Measurements from ENCODE around the gene BCKDHA.
"Not testable (repeated sequence)": the region's sequence is repeated elsewhere in the genome, so short reads cannot be mapped to it uniquely, and the experiment has no call there.

Gene BCKDHA

GRCh38 chr19:41377977-41378709 lies 19.5 kb upstream of the BCKDHA start:
- peak; percentile 74 for DNase-seq (ENCODE audit: extremely low read depth, insufficient read length)
- no peaks in the 10 kb centered on the region; the same call in 1 of the 2 replicates for H3K36me3 ChIP-seq (ENCODE audit: control insufficient read depth, insufficient read depth, low read length)
- peak; percentile 62 for TF ChIP-seq CTCF (IDR thresholded peaks at IDR 0.05; ENCODE audit: insufficient read depth, low read length, poor library complexity, severe bottlenecking)
- no peaks in the 10 kb centered on the region for H3K27me3 ChIP-seq (replicated peaks; ENCODE audit: control insufficient read depth, insufficient read depth, low read length)
- H3K4me3 ChIP-seq (replicated peaks; ENCODE audit: low read depth, low read length): no peak overlapping the region

- not testable (repeated sequence) for H3K36me3 ChIP-seq (ENCODE audit: control insufficient read depth, insufficient read depth, low read length); DNase-seq (ENCODE audit: extremely low read depth, insufficient read length); H3K27me3 ChIP-seq (replicated peaks; ENCODE audit: control insufficient read depth, insufficient read depth, low read length); H3K4me3 ChIP-seq (replicated peaks; ENCODE audit: low read depth, low read length)
These were observed 16.1 kb upstream of the BCKDHA start for GRCh38 chr19:41381536-41381935.

- TF ChIP-seq CTCF (IDR thresholded peaks at IDR 0.05; ENCODE audit: insufficient read depth, low read length, poor library complexity, severe bottlenecking): no peak
- no peak for DNase-seq (ENCODE audit: extremely low read depth, insufficient read length)
- H3K4me3 ChIP-seq (replicated peaks; ENCODE audit: low read depth, low read length): no peak overlapping the region
- no peaks in the 10 kb centered on the region for H3K27me3 ChIP-seq (replicated peaks; ENCODE audit: control insufficient read depth, insufficient read depth, low read length)
- peaks cover 6% of the 10 kb centered on the region for H3K36me3 ChIP-seq (ENCODE audit: control insufficient read depth, insufficient read depth, low read length)
These were observed 13.3 kb upstream of the BCKDHA start for GRCh38 chr19:41384351-41384750.

DNA sequence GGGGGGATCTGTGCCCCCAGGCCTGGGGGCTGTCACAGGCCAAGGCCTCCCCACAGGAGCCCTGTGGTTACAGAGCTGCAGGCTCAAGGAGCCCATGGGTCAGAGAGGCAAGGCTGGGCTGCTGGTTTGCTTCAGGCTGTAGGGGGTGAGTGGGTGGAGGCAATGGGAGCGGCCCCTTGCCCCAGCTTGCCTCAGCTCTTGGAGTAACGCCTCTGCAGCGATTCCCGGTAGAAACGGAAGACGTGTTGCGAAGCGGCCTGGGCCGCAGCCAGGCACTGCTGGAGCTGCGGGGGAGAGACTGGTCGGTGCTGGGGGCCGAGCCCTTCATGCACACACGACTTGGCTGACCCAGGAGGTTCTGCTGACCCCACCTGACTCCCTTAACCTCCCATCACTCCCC lies 11.2 kb upstream of the BCKDHA start:
- TF ChIP-seq CTCF (IDR thresholded peaks at IDR 0.05; ENCODE audit: insufficient read depth, low read length, poor library complexity, severe bottlenecking): no peak
- DNase-seq (ENCODE audit: extremely low read depth, insufficient read length): no peak

DNA sequence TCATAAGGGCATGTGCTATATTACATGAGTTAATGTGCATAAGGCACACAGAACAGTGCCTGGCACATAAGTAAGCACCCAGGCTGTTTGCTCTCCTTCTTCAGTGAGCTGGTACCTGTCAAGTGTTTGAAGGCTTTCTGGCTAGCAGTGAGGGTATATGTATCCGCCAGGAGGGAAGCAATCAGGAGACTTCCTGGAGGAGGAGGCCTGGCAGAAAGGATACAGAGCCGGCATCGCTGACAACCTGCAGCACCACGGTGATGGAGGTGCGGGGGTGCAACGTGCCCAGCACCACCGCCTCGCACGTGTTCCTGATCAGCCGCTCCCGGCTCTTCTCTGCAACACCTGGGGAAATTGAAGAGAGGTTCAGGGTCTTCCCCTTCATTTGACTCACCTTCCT lies 6.0 kb upstream of the BCKDHA start:
- no peak for DNase-seq (ENCODE audit: extremely low read depth, insufficient read length)
- no peak overlapping the region for H3K4me3 ChIP-seq (replicated peaks; ENCODE audit: low read depth, low read length)
- no peaks in the 10 kb centered on the region for H3K27me3 ChIP-seq (replicated peaks; ENCODE audit: control insufficient read depth, insufficient read depth, low read length)
- peaks cover 26% of the 10 kb centered on the region for H3K36me3 ChIP-seq (ENCODE audit: control insufficient read depth, insufficient read depth, low read length)
- TF ChIP-seq CTCF (IDR thresholded peaks at IDR 0.05; ENCODE audit: insufficient read depth, low read length, poor library complexity, severe bottlenecking): no peak

More for the DNA sequence above, 11.2 kb upstream of the BCKDHA start:
- peaks cover 17% of the 10 kb centered on the region for H3K36me3 ChIP-seq (ENCODE audit: control insufficient read depth, insufficient read depth, low read length)
- H3K4me3 ChIP-seq (replicated peaks; ENCODE audit: low read depth, low read length): no peak overlapping the region
- H3K27me3 ChIP-seq (replicated peaks; ENCODE audit: control insufficient read depth, insufficient read depth, low read length): no peaks in the 10 kb centered on the region

- DNase-seq (ENCODE audit: extremely low read depth, insufficient read length): no peak
- H3K27me3 ChIP-seq (replicated peaks; ENCODE audit: control insufficient read depth, insufficient read depth, low read length): no peaks in the 10 kb centered on the region
- no peak for TF ChIP-seq CTCF (IDR thresholded peaks at IDR 0.05; ENCODE audit: insufficient read depth, low read length, poor library complexity, severe bottlenecking)
- H3K4me3 ChIP-seq (replicated peaks; ENCODE audit: low read depth, low read length): no peak overlapping the region
- H3K36me3 ChIP-seq (ENCODE audit: control insufficient read depth, insufficient read depth, low read length): peaks cover 23% of the 10 kb centered on the region
These were observed 4.8 kb upstream of the BCKDHA start for GRCh38 chr19:41392775-41393174.
